ENCODE data around the gene CADPS2. TPM values are rescaled to one million over a fixed set of nuclear protein-coding genes. Genes with fewer than 3 reads are reported as not detected.

Gene CADPS2
- total and polyA plus RNA-seq, 2 of the 8 experiments (the other 6 are each of a cell fraction or from before 2014, with no cell fraction given), result 8.9 to 22.3 TPM

DNA sequence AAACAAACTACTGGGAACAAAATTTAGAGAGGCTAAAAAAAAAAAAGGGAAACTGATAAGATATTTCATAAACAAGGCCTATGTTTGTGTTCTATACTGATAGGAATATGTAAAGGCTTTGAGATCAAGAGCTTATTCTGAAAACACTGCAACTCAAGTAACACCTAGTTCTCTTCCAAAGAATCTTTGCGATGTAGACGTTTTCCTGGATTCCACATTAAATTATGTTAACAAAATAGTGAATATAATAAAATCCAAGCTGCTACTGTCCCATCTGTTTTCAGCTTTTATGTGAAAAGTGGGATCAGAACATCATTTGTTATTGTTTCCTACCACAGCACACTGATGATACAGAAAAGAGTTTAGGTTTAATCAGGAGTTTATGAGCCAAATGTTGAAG lies 130.6 kb downstream of the CADPS2 start (continued):
- TF ChIP-seq, protein P1, sequence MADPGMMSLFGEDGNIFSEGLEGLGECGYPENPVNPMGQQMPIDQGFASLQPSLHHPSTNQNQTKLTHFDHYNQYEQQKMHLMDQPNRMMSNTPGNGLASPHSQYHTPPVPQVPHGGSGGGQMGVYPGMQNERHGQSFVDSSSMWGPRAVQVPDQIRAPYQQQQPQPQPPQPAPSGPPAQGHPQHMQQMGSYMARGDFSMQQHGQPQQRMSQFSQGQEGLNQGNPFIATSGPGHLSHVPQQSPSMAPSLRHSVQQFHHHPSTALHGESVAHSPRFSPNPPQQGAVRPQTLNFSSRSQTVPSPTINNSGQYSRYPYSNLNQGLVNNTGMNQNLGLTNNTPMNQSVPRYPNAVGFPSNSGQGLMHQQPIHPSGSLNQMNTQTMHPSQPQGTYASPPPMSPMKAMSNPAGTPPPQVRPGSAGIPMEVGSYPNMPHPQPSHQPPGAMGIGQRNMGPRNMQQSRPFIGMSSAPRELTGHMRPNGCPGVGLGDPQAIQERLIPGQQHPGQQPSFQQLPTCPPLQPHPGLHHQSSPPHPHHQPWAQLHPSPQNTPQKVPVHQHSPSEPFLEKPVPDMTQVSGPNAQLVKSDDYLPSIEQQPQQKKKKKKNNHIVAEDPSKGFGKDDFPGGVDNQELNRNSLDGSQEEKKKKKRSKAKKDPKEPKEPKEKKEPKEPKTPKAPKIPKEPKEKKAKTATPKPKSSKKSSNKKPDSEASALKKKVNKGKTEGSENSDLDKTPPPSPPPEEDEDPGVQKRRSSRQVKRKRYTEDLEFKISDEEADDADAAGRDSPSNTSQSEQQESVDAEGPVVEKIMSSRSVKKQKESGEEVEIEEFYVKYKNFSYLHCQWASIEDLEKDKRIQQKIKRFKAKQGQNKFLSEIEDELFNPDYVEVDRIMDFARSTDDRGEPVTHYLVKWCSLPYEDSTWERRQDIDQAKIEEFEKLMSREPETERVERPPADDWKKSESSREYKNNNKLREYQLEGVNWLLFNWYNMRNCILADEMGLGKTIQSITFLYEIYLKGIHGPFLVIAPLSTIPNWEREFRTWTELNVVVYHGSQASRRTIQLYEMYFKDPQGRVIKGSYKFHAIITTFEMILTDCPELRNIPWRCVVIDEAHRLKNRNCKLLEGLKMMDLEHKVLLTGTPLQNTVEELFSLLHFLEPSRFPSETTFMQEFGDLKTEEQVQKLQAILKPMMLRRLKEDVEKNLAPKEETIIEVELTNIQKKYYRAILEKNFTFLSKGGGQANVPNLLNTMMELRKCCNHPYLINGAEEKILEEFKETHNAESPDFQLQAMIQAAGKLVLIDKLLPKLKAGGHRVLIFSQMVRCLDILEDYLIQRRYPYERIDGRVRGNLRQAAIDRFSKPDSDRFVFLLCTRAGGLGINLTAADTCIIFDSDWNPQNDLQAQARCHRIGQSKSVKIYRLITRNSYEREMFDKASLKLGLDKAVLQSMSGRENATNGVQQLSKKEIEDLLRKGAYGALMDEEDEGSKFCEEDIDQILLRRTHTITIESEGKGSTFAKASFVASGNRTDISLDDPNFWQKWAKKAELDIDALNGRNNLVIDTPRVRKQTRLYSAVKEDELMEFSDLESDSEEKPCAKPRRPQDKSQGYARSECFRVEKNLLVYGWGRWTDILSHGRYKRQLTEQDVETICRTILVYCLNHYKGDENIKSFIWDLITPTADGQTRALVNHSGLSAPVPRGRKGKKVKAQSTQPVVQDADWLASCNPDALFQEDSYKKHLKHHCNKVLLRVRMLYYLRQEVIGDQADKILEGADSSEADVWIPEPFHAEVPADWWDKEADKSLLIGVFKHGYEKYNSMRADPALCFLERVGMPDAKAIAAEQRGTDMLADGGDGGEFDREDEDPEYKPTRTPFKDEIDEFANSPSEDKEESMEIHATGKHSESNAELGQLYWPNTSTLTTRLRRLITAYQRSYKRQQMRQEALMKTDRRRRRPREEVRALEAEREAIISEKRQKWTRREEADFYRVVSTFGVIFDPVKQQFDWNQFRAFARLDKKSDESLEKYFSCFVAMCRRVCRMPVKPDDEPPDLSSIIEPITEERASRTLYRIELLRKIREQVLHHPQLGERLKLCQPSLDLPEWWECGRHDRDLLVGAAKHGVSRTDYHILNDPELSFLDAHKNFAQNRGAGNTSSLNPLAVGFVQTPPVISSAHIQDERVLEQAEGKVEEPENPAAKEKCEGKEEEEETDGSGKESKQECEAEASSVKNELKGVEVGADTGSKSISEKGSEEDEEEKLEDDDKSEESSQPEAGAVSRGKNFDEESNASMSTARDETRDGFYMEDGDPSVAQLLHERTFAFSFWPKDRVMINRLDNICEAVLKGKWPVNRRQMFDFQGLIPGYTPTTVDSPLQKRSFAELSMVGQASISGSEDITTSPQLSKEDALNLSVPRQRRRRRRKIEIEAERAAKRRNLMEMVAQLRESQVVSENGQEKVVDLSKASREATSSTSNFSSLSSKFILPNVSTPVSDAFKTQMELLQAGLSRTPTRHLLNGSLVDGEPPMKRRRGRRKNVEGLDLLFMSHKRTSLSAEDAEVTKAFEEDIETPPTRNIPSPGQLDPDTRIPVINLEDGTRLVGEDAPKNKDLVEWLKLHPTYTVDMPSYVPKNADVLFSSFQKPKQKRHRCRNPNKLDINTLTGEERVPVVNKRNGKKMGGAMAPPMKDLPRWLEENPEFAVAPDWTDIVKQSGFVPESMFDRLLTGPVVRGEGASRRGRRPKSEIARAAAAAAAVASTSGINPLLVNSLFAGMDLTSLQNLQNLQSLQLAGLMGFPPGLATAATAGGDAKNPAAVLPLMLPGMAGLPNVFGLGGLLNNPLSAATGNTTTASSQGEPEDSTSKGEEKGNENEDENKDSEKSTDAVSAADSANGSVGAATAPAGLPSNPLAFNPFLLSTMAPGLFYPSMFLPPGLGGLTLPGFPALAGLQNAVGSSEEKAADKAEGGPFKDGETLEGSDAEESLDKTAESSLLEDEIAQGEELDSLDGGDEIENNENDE (IDR thresholded peaks at IDR 0.05; ENCODE audit: insufficient replicate concordance, low read length), result no peak
- TF ChIP-seq RAD21 (IDR thresholded peaks at IDR 0.05 in 1 of 2, conservative IDR thresholded peaks at IDR 0.05 in 1 of 2; ENCODE audit: low read depth in 2 of 2, low read length in 2 of 2) (no peak), EGR1 (IDR thresholded peaks at IDR 0.05; ENCODE audit: borderline replicate concordance, low read depth, low read length) (no peak), POLR2AphosphoS5 (IDR thresholded peaks at IDR 0.05; ENCODE audit: low read depth, low read length) (no peak), BRCA1 (IDR thresholded peaks at IDR 0.05; ENCODE audit: low read depth, low read length) (no peak)
- TF ChIP-seq, protein P2, sequence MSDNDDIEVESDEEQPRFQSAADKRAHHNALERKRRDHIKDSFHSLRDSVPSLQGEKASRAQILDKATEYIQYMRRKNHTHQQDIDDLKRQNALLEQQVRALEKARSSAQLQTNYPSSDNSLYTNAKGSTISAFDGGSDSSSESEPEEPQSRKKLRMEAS (IDR thresholded peaks at IDR 0.05), result no peak

All from H1 (cell line).